Neural progenitor cell (in vitro differentiated cells): ENCODE data around the gene TMEM101. TPM values are rescaled to one million over a fixed set of nuclear protein-coding genes. Genes with fewer than 3 reads are reported as not detected.

Experiments used
- DNase-seq: peaks from one replicate; pipeline ENCODE4 v3.0.0-alpha.2; 2016; ENCODE audit warnings: low spot score
- H2AFZ ChIP-seq: fragments of 200-600 bp; sonication (generic); replicated peaks from 2 replicates; pipeline ENCODE4 v1.6.1; 2016; ENCODE audit warnings: antibody characterized with exemption
- H3F3A ChIP-seq: fragments of 200-600 bp; sonication (generic); 2 replicates; pipeline ENCODE4 v1.6.1; 2016; ENCODE audit warnings: antibody characterized with exemption, low read depth
- H3K27ac ChIP-seq: fragments of 200-600 bp; sonication (generic); 2 replicates; pipeline ENCODE4 v1.5.1; 2016; ENCODE audit warnings: mild to moderate bottlenecking
- H3K27me3 ChIP-seq: fragments of 200-600 bp; sonication (generic); 2 replicates; pipeline ENCODE4 v1.6.1; 2016; ENCODE audit warnings: mild to moderate bottlenecking, moderate library complexity
- H3K36me3 ChIP-seq: fragments of 200-600 bp; sonication (generic); 2 replicates; pipeline ENCODE4 v1.5.1; 2016
- H3K4me1 ChIP-seq: fragments of 200-600 bp; sonication (generic); 2 replicates; pipeline ENCODE4 v1.6.1; 2016; ENCODE audit warnings: mixed run types
- H3K4me2 ChIP-seq: fragments of 200-600 bp; sonication (generic); 2 replicates; pipeline ENCODE4 v1.6.1; 2016
- H3K4me3 ChIP-seq: fragments of 200-600 bp; sonication (generic); 2 replicates; pipeline ENCODE4 v1.5.1; 2016
- H3K79me2 ChIP-seq: fragments of 200-600 bp; sonication (generic); 2 replicates; pipeline ENCODE4 v1.6.1; 2016; ENCODE audit warnings: low read depth
- H3K9ac ChIP-seq: fragments of 200-600 bp; sonication (generic); 2 replicates; pipeline ENCODE4 v1.6.1; 2016
- H3K9me3 ChIP-seq: fragments of 200-600 bp; sonication (generic); 2 replicates; pipeline ENCODE4 v1.5.1; 2016; ENCODE audit warnings: low read depth
- H4K20me1 ChIP-seq: fragments of 200-600 bp; sonication (generic); 2 replicates; pipeline ENCODE4 v1.6.1; 2016; ENCODE audit warnings: low read depth
- H3K27ac Mint-ChIP-seq: 3 replicates; pipeline ENCODE4 v1.8.0; 2021; ENCODE audit warnings: mixed read lengths
- H3K27me3 Mint-ChIP-seq: 2 replicates; pipeline ENCODE4 v1.8.0; 2022; ENCODE audit warnings: low read depth, mild to moderate bottlenecking, inconsistent platforms, moderate library complexity, mixed read lengths; ENCODE audit not compliant: insufficient read depth
- H3K36me3 Mint-ChIP-seq: 3 replicates; pipeline ENCODE4 v1.8.0; 2021; ENCODE audit warnings: mixed read lengths
- H3K4me1 Mint-ChIP-seq: 3 replicates; pipeline ENCODE4 v1.8.0; 2021; ENCODE audit warnings: mixed read lengths
- H3K4me3 Mint-ChIP-seq: 3 replicates; pipeline ENCODE4 v1.8.0; 2021; ENCODE audit warnings: mild to moderate bottlenecking, moderate library complexity, mixed read lengths
- H3K9me3 Mint-ChIP-seq: 3 replicates; pipeline ENCODE4 v1.8.0; 2020; ENCODE audit warnings: mixed read lengths
- CTCF ChIP-seq: fragments of 200-600 bp; sonication (generic); IDR thresholded peaks from 2 replicates; pipeline ENCODE4 v1.5.1; 2017; ENCODE audit warnings: antibody characterized with exemption, mild to moderate bottlenecking
- EZH2 ChIP-seq: fragments of 200-600 bp; sonication (generic); IDR thresholded peaks from 2 replicates; pipeline ENCODE4 v1.6.1; 2017; ENCODE audit warnings: antibody characterized with exemption, mild to moderate bottlenecking, moderate library complexity
- EZH2phosphoT487 ChIP-seq: fragments of 200-600 bp; sonication (generic); IDR thresholded peaks from 2 replicates; pipeline ENCODE4 v1.6.1; 2017; ENCODE audit warnings: antibody characterized with exemption
- total RNA-seq: library from RNA; depleted of rRNA; stranded (reverse); fragments of >200 nt; gene quantifications from 2 replicates; pipeline ENCODE4 v1.2.3, GENCODE V29; 2015; ENCODE audit warnings: low replicate concordance

The TMEM101 gene
- total RNA-seq, 1 donor from 2014 or later = 33.8 TPM

- TF ChIP-seq CTCF = no peak
- TF ChIP-seq EZH2phosphoT487 = no peak
- no peak for TF ChIP-seq EZH2
- Histone ChIP-seq H3F3A (peaks cover 4% of the 10 kb centered on the region), H3K27me3 (peaks cover 50% of the 10 kb centered on the region), H3K36me3 (no peaks in the 10 kb centered on the region), H3K79me2 (no peaks in the 10 kb centered on the region), H3K9ac (no peak overlapping the region), H2AFZ (no peak overlapping the region), H3K9me3 (no peaks in the 10 kb centered on the region), H4K20me1 (no peaks in the 10 kb centered on the region), H3K27ac (no peak overlapping the region), H3K4me3 (no peak overlapping the region), H3K4me2 (no peak overlapping the region), H3K4me1 (peaks cover 12% of the 10 kb centered on the region)
- H3K27ac Mint-ChIP-seq = no peak overlapping the region
- no peak overlapping the region for H3K4me3 Mint-ChIP-seq
- no peaks in the 10 kb centered on the region for H3K9me3 Mint-ChIP-seq
- H3K4me1 Mint-ChIP-seq = peaks cover 16% of the 10 kb centered on the region
- peaks cover 13% of the 10 kb centered on the region for H3K27me3 Mint-ChIP-seq
- H3K36me3 Mint-ChIP-seq = no peaks in the 10 kb centered on the region
- no peak for DNase-seq
Observed at GRCh38 chr17:43978078-43978477, 36.7 kb downstream of the TMEM101 start.

GRCh38 chr17:43976963-43977837 lies 37.6 kb downstream of the TMEM101 start:
- H3F3A ChIP-seq = peaks cover 4% of the 10 kb centered on the region
- no peak for TF ChIP-seq EZH2phosphoT487
- no peak for TF ChIP-seq CTCF
- peaks cover 12% of the 10 kb centered on the region for H3K4me1 ChIP-seq
- H4K20me1 ChIP-seq = no peaks in the 10 kb centered on the region
- Mint-ChIP-seq H3K27me3 (peaks cover 8% of the 10 kb centered on the region), H3K4me3 (no peak overlapping the region), H3K9me3 (no peaks in the 10 kb centered on the region), H3K36me3 (no peaks in the 10 kb centered on the region), H3K27ac (no peak overlapping the region), H3K4me1 (peaks cover 16% of the 10 kb centered on the region)
- no peak overlapping the region for H3K4me2 ChIP-seq
- no peaks in the 10 kb centered on the region for H3K79me2 ChIP-seq
- no peaks in the 10 kb centered on the region for H3K36me3 ChIP-seq
- no peak overlapping the region for H3K9ac ChIP-seq
- peaks cover 42% of the 10 kb centered on the region for H3K27me3 ChIP-seq
- H3K27ac ChIP-seq = no peak overlapping the region
- no peak for DNase-seq
- no peaks in the 10 kb centered on the region for H3K9me3 ChIP-seq
- no peak overlapping the region for H2AFZ ChIP-seq
- no peak overlapping the region for H3K4me3 ChIP-seq

DNA sequence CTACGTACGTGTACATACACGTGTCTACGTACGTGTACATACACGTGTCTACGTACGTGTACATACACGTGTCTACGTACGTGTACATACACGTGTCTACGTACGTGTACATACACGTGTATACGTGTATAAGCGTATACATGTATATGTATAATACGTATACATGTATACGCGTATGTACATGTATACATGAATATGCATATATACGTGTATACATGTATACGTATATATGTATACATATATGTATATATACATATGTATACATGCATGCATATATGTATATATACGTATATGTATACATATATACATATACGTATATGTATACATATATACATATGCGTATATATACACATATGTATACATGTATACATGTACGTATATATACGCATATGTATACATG lies 38.9 kb downstream of the TMEM101 start:
- Mint-ChIP-seq H3K27ac (no peak overlapping the region), H3K36me3 (no peaks in the 10 kb centered on the region), H3K4me3 (no peak overlapping the region), H3K4me1 (peaks cover 16% of the 10 kb centered on the region), H3K9me3 (no peaks in the 10 kb centered on the region), H3K27me3 (peaks cover 7% of the 10 kb centered on the region)
- H3K27ac ChIP-seq = no peak overlapping the region
- H3F3A ChIP-seq = peaks cover 4% of the 10 kb centered on the region
- no peaks in the 10 kb centered on the region for H4K20me1 ChIP-seq
- no peak for DNase-seq
- no peak overlapping the region for H3K9ac ChIP-seq
- no peak overlapping the region for H3K4me2 ChIP-seq
- peaks cover 12% of the 10 kb centered on the region for H3K4me1 ChIP-seq
- no peak overlapping the region for H2AFZ ChIP-seq
- H3K9me3 ChIP-seq = no peaks in the 10 kb centered on the region
- no peak overlapping the region for H3K4me3 ChIP-seq
- H3K79me2 ChIP-seq = no peaks in the 10 kb centered on the region
- no peaks in the 10 kb centered on the region for H3K36me3 ChIP-seq
- no peak for TF ChIP-seq EZH2
- TF ChIP-seq CTCF = no peak
- TF ChIP-seq EZH2phosphoT487 = no peak
- H3K27me3 ChIP-seq = peaks cover 29% of the 10 kb centered on the region
